SHP77 treated with DMSO at 0.1 percent for 48 hours (cell line): ENCODE data around the gene MVB12B.

Experiments used
- DNase-seq: peaks from one replicate; lab custom pipeline; 2025; lab: John Stamatoyannopoulos, UW

MVB12B gene

DNA sequence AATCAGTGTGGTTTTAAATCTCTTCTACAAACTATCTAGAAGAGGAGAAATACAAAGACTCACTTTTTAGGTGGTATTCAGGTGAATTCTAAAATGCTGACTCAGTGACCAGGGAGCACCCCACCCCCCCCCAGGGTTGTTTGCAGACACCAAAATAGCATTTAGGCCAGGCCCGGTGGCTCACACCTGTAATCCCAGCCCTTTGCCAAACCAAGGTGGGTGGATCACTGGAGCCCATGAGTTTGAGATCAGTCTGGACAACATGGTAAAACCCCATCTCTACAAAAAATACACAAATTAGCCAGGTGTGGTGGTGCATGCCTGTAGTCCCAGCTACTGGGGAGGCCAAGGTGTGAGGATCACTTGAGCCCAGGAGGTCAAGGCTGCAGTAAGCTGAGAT is 168.1 kb downstream of the MVB12B start:
- no peak for DNase-seq

DNA sequence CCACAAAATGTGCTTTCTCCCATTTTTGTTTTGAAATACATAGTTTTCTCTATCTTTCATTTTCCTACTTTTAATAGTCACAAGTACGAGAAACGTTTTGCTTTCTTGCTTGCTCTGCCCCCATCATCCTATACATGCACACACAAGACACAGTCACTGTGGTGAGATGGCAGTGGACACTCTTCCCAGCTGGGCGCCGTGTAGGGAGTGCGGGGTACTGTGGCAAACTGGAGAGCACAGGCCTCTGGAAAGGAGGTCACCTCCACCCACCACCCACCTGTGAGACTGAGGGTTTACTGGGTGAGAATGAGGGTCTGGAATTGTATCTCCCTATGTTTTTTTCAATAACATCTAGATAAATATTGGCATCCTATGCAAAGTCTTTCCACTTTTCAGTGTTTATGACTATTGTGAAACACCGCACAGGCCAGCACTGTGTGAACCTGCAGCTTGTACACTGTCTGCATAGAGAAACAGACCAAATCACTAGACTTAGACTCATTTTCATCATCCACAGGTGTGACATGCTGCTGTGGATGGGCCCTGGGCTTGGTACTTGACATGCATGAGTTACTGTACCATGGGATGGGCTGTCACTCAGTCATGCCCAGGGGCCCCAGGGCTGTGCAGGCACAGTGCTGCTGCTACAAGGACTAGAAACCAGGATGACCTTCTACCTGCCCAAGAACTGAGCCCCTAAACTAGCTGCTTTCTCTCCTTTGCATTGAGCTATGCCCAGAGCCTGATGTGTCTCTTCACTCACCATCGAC is 169.0 kb downstream of the MVB12B start:
- DNase-seq = no peak

DNA sequence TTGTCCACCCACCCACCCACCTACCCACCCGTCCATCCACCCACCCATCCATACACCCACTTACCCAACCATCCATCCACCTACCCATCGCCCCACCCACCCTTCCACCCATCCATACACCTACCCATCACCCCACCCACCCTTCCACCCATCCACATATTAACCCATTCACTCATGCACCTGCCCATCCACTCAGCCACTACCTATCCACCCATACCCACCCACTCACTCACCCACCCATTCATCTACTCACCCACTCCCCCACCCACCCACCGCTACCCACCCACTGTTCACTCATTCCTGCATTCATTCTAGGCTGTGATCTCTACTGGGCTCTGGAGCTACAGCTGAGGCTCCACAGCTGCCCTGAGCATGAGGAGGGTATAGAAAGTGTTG is 169.6 kb downstream of the MVB12B start:
- no peak for DNase-seq

DNA sequence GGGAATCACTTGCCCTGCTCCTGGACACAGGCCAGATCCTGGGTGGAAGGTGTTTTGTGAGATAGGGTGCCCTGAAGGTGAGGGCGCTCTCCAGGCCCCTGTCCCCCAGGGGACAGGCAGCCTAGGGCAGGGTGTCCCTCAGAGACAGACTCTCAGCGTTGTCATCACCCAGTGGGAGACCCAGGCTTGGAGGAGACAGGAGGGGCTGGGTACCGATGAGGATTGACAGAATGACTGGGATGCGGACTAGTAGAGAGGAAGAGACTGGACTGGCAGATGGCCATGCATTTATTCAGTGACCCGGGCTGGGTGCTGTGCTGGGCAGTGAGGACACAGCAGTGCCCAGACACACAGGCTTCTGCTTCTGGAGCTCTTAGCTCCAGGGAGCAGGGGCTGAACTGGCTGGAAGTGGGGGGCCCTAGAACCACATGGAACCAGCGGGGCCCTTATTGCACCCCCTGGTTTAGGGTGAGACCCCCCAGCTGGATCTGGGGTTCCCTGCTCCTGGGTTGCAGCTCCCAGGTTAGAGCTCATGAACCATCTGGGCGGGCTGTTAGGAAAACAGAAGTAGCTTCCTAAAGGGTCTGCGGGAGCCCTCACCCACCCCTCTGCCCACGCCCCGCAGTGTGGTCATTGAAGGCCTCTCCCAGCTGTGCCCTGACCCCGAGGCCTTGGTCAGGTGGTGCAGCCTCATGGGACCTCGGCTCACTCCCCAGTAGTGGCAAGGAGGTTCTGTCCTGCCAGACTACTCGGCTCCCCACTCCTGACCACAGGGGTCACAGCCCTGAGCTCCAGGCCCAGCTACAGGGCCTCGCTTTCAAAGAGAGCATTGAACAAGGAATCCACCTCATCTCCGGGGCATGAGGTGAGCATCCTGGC is 170.4 kb downstream of the MVB12B start:
- no peak for DNase-seq

DNA sequence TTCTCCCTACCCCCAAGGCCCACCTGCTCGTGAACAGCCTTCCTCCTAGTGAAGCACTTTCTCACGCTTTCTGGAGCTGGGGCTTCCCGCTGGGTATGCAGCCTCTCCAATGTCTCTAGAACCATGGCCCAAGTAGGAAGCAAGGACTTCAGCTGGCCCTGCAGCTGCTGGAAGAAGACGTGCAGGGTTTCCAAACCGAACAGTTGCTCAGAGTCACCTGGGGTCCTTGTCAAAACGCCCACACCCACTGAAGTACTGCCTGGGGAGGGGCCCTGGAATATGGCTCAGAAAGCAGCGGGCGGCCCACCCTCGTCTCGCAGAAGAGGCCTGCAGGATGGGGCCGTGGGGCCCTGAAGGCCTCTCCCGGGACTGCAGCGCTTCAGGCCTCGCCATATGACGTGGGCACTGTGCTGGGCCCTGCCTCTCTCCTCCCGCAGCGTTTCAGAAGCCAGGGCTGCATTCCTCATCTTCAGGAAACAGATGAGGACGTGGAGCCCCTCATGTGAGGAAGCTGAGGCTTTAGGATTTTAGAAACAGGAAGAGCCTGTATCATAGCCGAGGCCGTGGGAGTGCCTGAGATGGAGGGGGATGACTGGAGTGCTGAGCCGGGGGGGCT is 171.1 kb downstream of the MVB12B start:
- DNase-seq = no peak

DNA sequence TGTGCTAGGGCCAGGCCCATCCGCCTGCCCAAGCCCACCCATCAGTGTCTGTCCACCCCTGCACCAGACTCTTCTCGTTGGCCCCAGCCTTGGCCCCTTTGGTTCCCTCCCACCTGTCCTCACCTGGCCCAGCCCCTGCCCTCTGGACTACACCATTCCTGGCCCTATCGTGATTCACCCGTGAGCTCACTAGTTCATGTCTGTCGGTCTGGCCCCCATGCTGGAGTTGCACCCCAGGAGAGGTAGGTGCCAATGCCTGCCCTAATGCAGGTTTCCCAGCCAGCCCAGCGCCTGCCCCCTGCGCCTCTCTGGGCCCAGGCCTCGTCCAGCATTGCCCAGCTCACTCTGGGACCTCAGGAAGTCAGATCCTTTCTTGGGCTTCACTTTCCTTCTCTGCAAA is 171.7 kb downstream of the MVB12B start:
- DNase-seq = no peak

DNA sequence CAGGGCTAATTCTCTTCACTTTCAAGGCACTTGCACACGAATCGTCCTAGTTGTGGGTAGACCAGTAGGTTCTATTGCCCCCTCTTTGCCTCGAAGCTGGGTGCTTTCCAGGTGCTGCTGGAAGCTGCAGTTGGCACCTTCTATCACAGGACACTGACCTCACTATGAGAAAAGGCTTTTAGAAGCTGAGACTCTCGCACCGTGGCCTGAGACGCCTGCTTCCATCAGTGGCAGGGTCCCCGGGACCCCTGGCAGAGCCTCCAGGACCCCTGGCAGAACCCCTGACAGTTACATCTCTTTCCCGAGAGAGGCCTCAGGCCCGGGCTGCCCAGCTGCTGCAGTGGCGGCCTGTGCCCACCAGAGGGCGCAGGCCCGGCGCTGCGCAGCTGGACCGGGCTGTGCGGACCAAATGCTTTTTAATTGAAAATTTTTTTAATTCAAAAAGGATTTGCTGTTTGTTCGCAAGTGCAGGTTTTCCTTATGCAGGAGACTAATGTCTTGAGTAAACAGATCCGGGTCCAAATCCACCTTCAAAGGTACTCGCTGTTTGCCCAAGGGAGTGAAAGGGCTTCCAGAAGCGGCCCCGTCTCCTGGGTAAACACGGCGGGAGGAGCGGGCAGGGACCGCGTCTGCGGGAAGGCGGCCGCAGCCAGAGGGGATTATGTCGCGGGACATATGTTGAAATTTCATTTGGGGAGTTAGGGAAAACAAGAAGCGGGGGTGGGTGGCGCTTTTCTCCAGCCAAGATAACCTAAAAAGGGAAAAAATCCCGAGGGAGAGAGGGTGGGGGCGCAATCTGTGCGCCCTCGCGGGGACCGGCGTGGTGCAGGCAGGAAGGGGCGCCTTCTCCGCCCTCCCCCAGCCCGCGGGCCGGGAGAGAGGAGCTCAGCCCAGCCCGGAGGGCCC is 172.6 kb downstream of the MVB12B start:
- DNase-seq = no peak

DNA sequence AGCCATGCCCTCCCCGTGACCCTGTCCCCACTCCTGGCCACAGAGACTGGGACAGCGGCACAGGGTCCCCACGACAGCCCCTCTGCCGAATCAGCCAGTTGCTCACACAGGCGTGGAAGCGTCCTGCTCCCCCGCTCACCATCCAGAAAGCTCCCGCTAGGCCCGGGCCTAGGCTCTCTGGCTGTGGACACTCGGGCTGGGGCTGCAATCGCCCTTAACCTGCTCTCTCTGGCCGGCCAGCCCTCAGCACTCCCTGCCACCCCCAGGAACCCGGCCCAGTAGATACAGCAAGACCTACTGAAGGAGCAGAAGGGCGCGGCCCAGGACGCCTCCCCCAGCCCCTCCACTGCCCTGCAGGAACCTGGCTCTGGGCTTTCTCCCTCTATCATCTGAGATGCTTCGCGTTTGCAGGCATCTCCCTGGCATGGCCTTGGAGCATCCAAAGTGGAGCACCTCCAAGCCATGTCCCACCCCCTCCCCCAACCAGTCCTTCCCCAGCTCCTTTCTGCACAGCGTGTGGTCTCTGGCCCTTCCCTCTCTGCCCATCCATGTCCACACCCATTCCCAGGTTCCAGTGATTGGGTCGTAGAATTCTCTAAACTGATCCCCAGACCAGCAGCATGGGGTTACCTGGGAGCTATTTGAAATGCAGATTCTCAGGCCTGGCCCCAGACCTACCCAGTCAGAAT is 173.4 kb downstream of the MVB12B start:
- no peak for DNase-seq

DNA sequence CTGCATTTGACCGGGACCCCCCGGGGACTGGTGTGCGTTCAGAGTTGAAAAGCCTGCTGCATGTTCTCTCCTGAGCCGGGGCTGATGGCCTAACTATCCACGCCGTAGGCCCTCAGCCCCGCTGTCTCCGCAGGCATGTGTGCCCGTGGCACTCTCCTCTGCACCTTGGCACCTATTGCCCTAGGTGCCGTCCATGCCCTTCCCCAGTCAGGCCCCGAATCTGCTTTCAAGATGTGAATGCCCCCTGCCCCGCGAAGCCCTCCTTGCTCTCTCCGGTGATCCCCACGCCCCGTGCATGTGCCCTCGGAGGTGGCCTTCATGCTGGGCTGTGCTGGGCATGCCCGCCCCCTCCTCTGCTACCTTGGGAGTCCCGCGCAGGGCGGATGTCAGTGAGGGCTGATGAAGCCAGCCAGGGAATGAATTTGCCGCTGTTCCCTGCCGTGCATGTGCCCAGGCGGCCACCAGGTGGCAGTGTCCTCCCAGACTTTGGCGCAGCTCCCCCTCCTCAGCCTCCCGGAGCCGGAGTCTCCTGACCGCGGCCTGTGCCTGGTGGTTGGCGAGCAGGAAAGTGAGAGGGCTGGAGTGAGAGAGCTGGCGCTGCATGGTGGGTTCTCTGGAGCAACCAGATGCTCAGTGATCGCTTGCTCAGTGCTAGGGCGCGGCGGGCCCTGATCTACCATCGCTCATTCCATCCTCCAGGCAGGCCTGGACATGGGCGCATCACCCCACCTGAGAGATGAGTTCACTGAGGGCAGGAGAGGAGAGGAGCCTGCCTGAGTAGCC is 174.2 kb downstream of the MVB12B start:
- DNase-seq = no peak

DNA sequence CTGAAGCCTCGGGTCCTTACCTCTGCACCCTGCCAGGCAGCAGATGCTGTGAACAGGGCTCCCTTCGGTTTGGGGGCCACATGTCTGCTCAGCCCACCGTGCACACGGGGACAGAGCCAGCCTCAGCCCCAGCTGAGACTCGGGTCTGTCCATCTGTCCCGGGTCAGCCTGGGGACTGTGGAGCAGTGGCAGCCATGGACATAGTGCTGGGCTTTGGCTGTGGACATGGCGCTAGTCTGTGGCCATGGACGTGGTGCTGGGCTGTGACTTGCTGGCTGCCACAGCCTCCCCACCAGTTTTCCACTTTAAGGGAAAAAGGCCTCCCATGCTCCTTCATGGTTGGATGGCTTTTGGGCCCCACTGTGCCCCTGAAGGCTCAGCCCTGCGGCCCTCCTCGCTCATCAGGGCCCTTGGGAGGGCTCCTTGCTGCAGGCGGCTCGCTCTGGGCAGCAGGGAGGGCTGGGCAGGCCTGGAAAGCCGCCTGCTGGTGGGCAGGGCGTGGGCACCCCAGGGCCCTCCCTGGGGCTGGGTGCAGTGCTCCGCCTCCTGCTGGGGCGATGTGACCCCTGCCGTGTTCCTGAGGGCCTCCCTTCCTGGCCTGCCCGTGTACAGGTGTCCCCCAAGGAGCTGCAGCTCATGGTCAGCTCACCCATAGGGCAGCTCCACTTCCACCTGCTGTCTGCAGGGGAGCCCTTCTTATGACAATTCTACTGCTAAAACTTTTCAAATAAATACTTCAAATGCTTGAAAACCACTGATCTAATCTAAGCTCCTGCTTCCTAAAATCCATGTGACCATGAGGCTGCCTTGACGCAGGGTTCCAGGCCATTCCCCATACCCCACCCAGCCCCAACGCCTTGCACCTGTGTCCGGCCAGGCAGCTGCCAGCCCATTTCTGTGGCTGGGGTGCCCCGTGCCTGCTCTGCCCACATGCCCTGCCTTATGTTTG is 175.0 kb downstream of the MVB12B start:
- no peak for DNase-seq

DNA sequence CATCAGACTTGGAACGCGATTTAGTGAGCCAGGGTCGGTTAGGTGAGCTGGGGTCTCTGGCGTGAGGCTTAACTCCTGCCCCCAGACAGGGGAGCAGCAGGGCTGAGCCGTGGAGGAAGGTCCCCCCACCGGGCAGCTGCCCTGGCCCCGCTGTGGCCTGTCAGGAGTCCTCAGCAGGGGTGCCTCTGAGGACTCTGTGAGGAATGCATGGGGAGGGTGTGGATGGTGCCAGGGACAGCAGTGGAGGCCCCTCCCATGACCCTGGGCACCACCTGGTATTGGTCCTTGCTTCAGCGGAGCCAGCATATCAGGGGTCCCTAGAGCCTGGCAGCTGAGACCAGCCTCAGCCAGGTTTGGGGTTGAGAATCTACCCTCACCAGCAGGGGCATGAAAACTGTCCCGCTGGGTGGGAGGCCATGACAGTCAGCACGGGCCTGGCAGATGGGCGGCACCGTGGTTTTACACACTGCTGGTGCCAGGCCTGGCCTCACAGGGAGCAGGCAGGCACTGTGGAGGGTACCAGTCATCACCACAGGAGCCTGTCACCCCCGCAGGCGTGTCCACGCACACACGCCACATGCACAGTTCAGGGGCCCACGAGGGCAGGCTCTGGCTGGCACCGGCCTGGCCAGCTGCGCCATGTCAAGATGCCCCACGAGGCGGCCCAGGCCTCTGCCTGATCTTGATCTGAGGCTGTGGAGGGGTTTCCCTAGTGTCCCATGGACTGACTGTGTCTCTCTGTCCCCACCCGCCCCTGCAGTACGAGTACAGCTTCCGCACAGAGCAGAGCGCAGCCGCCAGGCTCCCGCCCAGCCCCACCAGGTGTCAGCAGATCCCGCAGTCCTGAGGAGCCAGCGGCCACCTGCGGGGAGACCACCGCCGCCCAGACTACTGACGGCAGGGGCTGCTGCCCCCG is 176.0 kb downstream of the MVB12B start:
- DNase-seq = no peak

DNA sequence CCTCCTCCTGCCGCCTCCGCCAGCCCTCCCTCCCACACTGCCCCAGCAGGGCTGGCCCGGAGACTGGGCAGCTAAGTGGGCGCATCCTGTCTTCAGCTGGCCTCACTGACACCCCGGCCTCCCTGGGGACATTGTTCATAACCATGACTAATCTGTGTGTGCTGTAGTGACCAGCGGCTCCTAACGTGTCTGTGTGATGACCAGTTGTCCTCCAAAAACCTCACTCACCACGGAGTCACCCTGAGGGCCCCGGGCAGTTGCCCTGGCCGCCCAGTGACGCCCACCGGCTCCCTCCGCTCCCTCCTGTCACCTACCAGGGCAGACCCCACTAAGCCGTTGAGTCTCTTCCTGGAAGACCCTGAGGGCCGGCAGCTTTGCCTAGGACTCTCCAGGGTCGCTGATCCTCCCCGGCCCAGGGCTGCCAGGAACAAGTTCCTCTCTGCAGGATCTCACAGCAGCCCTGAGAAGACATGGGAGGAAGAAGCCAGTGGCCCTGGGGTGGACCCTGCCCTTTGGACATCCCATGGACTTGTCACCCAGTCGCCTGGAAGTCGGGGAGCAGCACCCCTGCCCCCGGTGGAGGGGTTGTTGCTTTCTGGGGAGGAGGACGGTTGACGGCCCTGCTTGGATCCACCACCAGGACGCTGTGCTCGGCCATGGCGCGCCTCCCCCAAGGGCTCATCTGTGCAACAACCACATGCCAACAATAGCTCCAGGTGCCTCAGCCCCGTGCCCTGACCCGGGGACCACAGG is 176.9 kb downstream of the MVB12B start:
- no peak for DNase-seq

DNA sequence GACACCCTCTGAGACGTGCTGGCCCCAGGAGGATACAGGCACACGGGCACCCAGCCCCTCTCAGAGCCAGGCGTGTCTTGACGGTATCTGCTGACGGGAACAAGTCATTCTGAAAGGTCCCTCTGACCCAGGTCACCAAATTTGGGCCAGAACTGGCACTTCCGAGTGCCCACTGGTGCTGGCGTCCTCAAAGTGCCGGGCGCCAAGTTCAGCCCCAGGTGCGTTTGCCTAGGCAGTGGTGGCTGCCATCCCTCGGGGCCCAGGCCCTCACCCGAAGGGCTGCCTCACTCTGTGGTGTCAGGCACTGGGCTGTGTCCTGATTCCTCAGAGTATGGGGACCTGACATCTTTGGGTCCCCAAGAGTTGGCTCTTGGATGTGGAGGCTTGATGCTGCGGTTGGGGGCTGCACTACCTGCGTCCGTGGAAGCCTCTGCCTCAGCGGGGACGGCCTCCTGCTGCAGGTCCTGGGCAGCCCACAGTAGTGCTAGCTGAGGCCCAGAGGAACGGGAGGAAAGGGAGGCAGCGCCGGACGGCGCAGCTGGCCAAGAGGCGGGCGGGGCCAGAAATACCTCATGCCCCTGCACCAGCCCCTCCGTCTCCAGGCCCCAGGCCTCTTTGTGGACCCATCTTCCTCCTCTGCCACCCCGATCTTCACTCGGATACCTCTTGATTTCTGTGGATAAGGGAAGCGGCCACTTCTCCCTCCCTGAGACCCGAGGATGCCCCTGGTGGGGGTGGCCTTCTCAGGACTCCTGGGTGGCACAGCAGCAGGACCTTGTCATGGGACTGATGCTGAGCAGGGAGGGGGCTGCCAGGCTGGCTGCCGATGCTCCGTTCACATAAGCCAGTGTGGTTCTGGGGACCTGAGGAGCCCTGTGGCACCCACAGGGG is 177.7 kb downstream of the MVB12B start:
- DNase-seq = no peak

DNA sequence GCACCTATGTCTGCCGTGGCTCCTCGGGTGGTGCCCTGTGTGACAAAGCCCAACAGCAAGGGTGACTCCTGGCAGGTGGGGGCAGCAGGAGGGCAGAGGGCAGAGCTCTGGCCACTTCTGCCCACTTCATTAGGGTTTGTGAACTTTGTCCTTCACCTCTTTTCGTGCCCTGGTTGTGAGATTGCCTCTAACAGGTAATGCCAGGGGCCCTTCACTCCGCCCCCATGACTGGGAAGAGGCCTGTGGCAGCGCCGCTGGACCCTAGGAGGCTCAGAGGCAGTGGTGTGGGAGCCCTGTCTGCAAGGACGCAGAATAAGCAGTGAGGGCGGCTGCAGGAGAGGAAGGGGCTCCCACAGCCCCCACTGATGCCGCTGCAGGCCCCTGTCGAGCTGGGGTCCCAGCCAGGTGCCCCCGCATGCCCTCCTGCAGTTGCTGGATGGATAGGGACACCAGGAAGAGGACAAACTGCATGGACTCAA is 178.4 kb downstream of the MVB12B start:
- DNase-seq = no peak

DNA sequence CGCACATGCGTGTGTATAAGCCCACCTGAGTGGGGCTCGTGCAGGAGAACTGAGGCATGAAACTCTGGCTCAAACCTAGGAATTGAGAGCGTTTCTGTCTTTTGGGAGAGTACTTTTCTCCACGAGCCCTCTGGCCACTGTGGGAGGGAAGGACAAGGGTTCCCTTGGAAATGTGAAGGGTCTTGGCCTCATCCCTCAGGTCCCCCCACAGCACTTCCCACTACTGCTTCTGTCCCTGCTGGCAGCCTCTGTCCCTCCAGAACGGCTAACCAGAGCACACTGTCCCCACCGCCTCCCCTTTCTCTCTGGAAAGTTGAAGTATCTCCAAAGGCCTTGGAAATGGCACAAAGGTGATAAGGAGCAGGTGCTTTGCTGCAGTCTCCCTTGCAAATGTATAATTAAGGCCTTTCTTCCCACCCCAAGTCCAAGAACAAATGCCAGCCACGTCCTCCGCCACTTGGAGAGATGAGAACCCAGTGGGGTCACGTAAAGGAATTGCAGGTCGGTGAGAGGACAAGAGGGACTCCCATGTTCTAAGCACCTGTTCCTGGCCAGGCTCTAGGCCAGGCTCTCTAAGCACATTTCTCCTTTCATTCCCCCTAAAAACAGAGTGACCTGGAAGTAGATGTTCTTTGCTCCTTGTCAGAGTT is 179.2 kb downstream of the MVB12B start:
- DNase-seq = no peak
